C4-2B (cell line): ENCODE measurements around the gene CIB4.

Source experiments
- H3K27ac ChIP-seq: fragments of 450-650 bp; 2 replicates; pipeline ENCODE4 v1.5.1; 2017
- CTCF ChIP-seq: fragments of 450-650 bp; conservative IDR thresholded peaks from 2 replicates; pipeline ENCODE4 v1.5.1; 2017; ENCODE audit warnings: mild to moderate bottlenecking
- ZFX ChIP-seq: fragments of 450-650 bp; IDR thresholded peaks from 2 replicates; pipeline ENCODE4 v1.6.1; 2017

Gene CIB4

GRCh38 chr2:26583381-26583911, 57.7 kb downstream of the CIB4 start:
- H3K27ac ChIP-seq, result no peak overlapping the region
- TF ChIP-seq ZFX (no peak), CTCF (no peak)

GRCh38 chr2:26582890-26583289, 58.3 kb downstream of the CIB4 start:
- no peak overlapping the region for H3K27ac ChIP-seq
- no peak for TF ChIP-seq CTCF
- no peak for TF ChIP-seq ZFX

- no peak overlapping the region for H3K27ac ChIP-seq
- TF ChIP-seq CTCF, result no peak
- no peak for TF ChIP-seq ZFX
These were observed 58.9 kb downstream of the CIB4 start for GRCh38 chr2:26581991-26582842.

GRCh38 chr2:26581266-26581990, 59.7 kb downstream of the CIB4 start:
- no peak overlapping the region for H3K27ac ChIP-seq
- TF ChIP-seq ZFX (no peak), CTCF (no peak)

GRCh38 chr2:26580751-26581150, 60.4 kb downstream of the CIB4 start:
- TF ChIP-seq CTCF, result no peak
- H3K27ac ChIP-seq, result no peak overlapping the region

GRCh38 chr2:26580151-26580550, 61.0 kb downstream of the CIB4 start:
- H3K27ac ChIP-seq, result no peak overlapping the region
- TF ChIP-seq CTCF, result no peak
- TF ChIP-seq ZFX, result no peak

GRCh38 chr2:26579723-26580040, 61.5 kb downstream of the CIB4 start:
- TF ChIP-seq CTCF (no peak), ZFX (no peak)
- no peak overlapping the region for H3K27ac ChIP-seq
